Large intestine (tissue), 12 donors: ENCODE data around the gene PIGA. TPM values are rescaled to one million over a fixed set of nuclear protein-coding genes. Genes with fewer than 3 reads are reported as not detected.

Experiments used
- DNase-seq, 2 donors: peaks; one replicate each; pipeline versions ENCODE4 v3.0.0 to v3.0.0-alpha.2; 2013
- H3K27ac ChIP-seq: one replicate; pipeline ENCODE4 v1.5.1; 2013; ENCODE audit warnings: low read length
- H3K27me3 ChIP-seq: 2 replicates; pipeline ENCODE4 v1.6.1; 2013; ENCODE audit warnings: low read length; ENCODE audit not compliant: control insufficient read depth, insufficient read depth
- H3K36me3 ChIP-seq: 2 replicates; pipeline ENCODE4 v1.6.1; 2013; ENCODE audit warnings: low read length; ENCODE audit not compliant: control insufficient read depth, insufficient read depth
- H3K4me1 ChIP-seq: one replicate; pipeline ENCODE4 v1.6.1; 2013; ENCODE audit warnings: low read length; ENCODE audit not compliant: control insufficient read depth, insufficient read depth
- H3K4me3 ChIP-seq: one replicate; pipeline ENCODE4 v1.5.1; 2013; ENCODE audit warnings: low read length
- H3K9me3 ChIP-seq: one replicate; pipeline ENCODE4 v1.6.1; 2013; ENCODE audit warnings: mild to moderate bottlenecking, low read depth, low read length, moderate library complexity; ENCODE audit not compliant: control insufficient read depth
- WGBS: methylation state at CpG from one replicate; pipeline ENCODE4 v1.1.5; 2013; ENCODE audit warnings: low lambda C conversion rate; ENCODE audit not compliant: insufficient coverage; 5-methylcytosine and 5-hydroxymethylcytosine counted together
- long read RNA-seq, 11 donors: transcript quantifications; one replicate each; lab custom pipeline, GENCODE V29; 2026
- polyA plus RNA-seq: library from polyadenylated mRNA; unstranded; fragments of 120-200 nt; gene quantifications from one replicate; pipeline ENCODE4 v1.2.1, GENCODE V29; 2013

The PIGA gene, protein sequence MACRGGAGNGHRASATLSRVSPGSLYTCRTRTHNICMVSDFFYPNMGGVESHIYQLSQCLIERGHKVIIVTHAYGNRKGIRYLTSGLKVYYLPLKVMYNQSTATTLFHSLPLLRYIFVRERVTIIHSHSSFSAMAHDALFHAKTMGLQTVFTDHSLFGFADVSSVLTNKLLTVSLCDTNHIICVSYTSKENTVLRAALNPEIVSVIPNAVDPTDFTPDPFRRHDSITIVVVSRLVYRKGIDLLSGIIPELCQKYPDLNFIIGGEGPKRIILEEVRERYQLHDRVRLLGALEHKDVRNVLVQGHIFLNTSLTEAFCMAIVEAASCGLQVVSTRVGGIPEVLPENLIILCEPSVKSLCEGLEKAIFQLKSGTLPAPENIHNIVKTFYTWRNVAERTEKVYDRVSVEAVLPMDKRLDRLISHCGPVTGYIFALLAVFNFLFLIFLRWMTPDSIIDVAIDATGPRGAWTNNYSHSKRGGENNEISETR
- 10.8 TPM for polyA plus RNA-seq
- long read RNA-seq, donor 1, partial matches to known transcripts: 0 of 1 reads
- long read RNA-seq, donor 1, other reads (novel, unspliced or antisense): 0 of 1 reads
- long read RNA-seq, donor 2: 0 reads
- long read RNA-seq, donor 3, partial matches to known transcripts: 0 of 2 reads
- long read RNA-seq, donor 3, other reads (novel, unspliced or antisense): 0 of 2 reads
- long read RNA-seq, donor 4: 0 reads
- long read RNA-seq, donor 5, partial matches to known transcripts: 0 of 1 reads
- long read RNA-seq, donor 5, other reads (novel, unspliced or antisense): 0 of 1 reads
- long read RNA-seq, donor 6, partial matches to known transcripts: 0 of 2 reads
- long read RNA-seq, donor 6, other reads (novel, unspliced or antisense): 0 of 2 reads
- long read RNA-seq, donor 7, partial matches to known transcripts: 0 of 1 reads
- long read RNA-seq, donor 7, other reads (novel, unspliced or antisense): 0 of 1 reads
- long read RNA-seq, donor 8, partial matches to known transcripts: 0 of 1 reads
- long read RNA-seq, donor 8, other reads (novel, unspliced or antisense): 0 of 1 reads
- long read RNA-seq, donor 9: 0 reads
- long read RNA-seq, donor 10, partial matches to known transcripts: 0 of 1 reads
- long read RNA-seq, donor 10, other reads (novel, unspliced or antisense): 0 of 1 reads
- long read RNA-seq, donor 11, partial matches to known transcripts: 0 of 1 reads
- long read RNA-seq, donor 11, other reads (novel, unspliced or antisense): 0 of 1 reads

DNA sequence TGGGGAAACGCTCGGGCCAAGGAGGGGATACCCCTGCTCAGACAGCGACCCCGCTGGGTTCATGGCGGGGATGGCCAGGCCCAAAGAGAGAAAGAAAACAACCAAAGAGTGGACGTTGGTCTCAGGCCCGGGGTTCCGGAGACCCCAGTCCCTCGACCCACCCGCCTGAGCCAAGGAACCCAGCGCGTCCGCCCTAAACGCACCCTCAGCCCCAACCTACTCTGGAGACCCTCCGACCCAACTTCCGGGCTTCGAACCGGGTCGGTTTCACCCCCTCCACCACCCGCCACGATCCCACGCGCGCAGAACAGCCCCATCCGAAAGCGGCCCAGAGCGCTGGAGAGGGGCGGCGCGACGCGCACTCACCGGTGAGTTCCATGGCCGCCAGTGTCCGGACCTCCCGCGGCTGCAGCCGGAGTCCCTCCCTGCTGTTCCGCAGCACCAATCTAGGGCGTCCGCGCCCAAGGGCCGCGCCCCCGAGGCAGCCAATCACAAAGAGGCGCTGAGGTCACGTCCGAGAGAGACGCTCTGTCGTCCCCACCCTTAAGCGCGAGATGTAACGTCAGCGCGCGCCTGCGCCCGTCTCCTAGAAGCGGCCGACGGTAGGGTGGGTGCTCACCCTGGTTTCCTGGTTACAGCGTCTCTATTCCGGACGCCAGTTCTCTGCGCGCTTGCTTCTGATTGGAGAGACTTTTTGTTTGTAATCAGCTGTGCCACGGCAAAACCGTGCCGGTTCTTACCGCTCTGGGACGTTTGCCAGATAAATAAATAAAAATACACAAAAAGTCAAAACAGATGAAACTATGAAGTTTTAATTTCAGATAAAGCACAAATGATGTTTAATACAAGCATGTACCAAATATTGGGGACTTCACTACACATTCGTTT lies at the start of gene PIGA:
Gene PIGA, minus strand, starts transcription at position 389 of the 888 bp plus-strand sequence. CDS start 3,593 bp downstream, outside the sequence.
- Histone ChIP-seq H3K4me1 (no peaks in the 10 kb centered on the region), H3K36me3 (peaks cover 7% of the 10 kb centered on the region), H3K27ac (peak within 1 kb of the TSS; percentile 86), H3K4me3 (peak within 1 kb of the TSS; percentile 100), H3K9me3 (no peaks in the 10 kb centered on the region), H3K27me3 (peaks cover 7% of the 10 kb centered on the region)
- DNase-seq: peak; percentile 97
- no CpG with 5 or more reads among the region's 72 CpGs for WGBS

- no peaks in the 10 kb centered on the region for H3K36me3 ChIP-seq
- H3K4me1 ChIP-seq: no peaks in the 10 kb centered on the region
- H3K27ac ChIP-seq: no peak within 1 kb of the TSS
- peak; percentile 5 to 28 for DNase-seq
- H3K9me3 ChIP-seq: no peaks in the 10 kb centered on the region
- no peak within 1 kb of the TSS for H3K4me3 ChIP-seq
- H3K27me3 ChIP-seq: no peaks in the 10 kb centered on the region
- WGBS: no CpG with 5 or more reads among the region's 2 CpGs
These were observed 49.0 kb upstream of the PIGA start, which contains the start of gene VEGFD for GRCh38 chrX:15384304-15384703. Gene VEGFD (minus strand): TSS chrX:15384413. CDS start chrX:15383946, 467 bp downstream.

GRCh38 chrX:15382813-15383212 lies 47.5 kb upstream of the PIGA start:
- Histone ChIP-seq H3K36me3 (no peaks in the 10 kb centered on the region), H3K9me3 (no peaks in the 10 kb centered on the region), H3K4me3 (no peak overlapping the region), H3K27ac (no peak overlapping the region), H3K4me1 (no peaks in the 10 kb centered on the region), H3K27me3 (no peaks in the 10 kb centered on the region)
- WGBS: no CpG with 5 or more reads among the region's 8 CpGs
- DNase-seq: no peak

DNA sequence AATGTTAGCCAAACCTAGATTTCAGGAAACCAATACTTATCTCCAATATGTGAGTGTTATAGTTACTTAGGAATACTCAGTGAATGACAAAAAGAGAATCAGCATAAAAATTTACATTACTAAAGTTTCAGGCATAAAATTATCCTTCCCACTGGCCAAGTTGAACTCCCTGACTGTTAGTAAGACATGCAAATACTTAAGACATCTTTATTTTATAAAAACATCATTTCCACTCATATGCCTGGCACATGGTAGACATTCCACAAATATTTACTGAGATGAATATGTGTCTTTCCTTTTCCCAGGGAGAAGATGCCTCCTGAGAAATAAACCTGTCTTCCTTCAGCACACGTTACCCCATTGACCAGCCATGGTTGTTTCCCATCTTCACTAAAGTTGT lies 41.6 kb upstream of the PIGA start:
- Histone ChIP-seq H3K9me3 (no peaks in the 10 kb centered on the region), H3K4me3 (no peak overlapping the region), H3K4me1 (no peaks in the 10 kb centered on the region), H3K27me3 (no peaks in the 10 kb centered on the region), H3K36me3 (no peaks in the 10 kb centered on the region), H3K27ac (no peak overlapping the region)
- WGBS: no CpG with 5 or more reads among the region's 1 CpG
- no peak for DNase-seq

- no peak for DNase-seq
- H3K36me3 ChIP-seq: no peaks in the 10 kb centered on the region
- H3K4me1 ChIP-seq: no peaks in the 10 kb centered on the region
- H3K27ac ChIP-seq: no peak overlapping the region
- peaks cover 4% of the 10 kb centered on the region for H3K27me3 ChIP-seq
- WGBS: no CpG with 5 or more reads among the region's 3 CpGs
- no peaks in the 10 kb centered on the region for H3K9me3 ChIP-seq
- H3K4me3 ChIP-seq: no peak overlapping the region
These were observed 38.7 kb upstream of the PIGA start for GRCh38 chrX:15373976-15374375.

GRCh38 chrX:15366506-15367352 lies 31.4 kb upstream of the PIGA start:
- WGBS: no CpG with 5 or more reads among the region's 9 CpGs
- no peak overlapping the region for H3K4me3 ChIP-seq
- no peaks in the 10 kb centered on the region for H3K9me3 ChIP-seq
- H3K36me3 ChIP-seq: no peaks in the 10 kb centered on the region
- H3K27ac ChIP-seq: no peak overlapping the region
- no peak for DNase-seq
- peaks cover 4% of the 10 kb centered on the region for H3K27me3 ChIP-seq
- H3K4me1 ChIP-seq: no peaks in the 10 kb centered on the region

DNA sequence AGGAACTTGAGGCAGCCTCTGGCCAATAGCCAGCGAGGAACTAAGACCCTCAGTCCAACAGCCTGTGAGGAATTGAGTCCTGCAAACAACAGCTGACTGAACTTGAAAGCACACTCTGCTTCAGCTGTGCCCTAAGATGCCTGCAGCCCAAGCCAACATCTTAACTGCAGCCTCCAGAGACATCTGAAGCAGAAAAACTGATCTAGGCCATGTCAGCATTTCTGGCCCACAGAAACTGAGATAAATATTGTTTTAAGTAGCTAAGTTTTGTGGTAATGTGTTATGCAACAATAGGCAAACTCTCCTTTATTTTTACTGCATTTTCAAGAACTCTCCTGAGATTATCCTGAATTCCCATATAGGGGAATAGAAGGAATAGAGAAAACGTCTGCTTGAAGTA lies 24.4 kb upstream of the PIGA start:
- no peaks in the 10 kb centered on the region for H3K36me3 ChIP-seq
- no peaks in the 10 kb centered on the region for H3K4me1 ChIP-seq
- DNase-seq: no peak
- H3K27me3 ChIP-seq: no peaks in the 10 kb centered on the region
- H3K4me3 ChIP-seq: no peak overlapping the region
- H3K9me3 ChIP-seq: no peaks in the 10 kb centered on the region
- no peak overlapping the region for H3K27ac ChIP-seq
- WGBS: no CpG with 5 or more reads among the region's 2 CpGs

- DNase-seq: no peak
- Histone ChIP-seq H3K36me3 (no peaks in the 10 kb centered on the region), H3K4me1 (no peaks in the 10 kb centered on the region), H3K4me3 (no peak overlapping the region), H3K27me3 (no peaks in the 10 kb centered on the region), H3K9me3 (no peaks in the 10 kb centered on the region), H3K27ac (no peak overlapping the region)
- no CpG with 5 or more reads among the region's 2 CpGs for WGBS
These were observed 23.2 kb upstream of the PIGA start for GRCh38 chrX:15358533-15358932.

DNA sequence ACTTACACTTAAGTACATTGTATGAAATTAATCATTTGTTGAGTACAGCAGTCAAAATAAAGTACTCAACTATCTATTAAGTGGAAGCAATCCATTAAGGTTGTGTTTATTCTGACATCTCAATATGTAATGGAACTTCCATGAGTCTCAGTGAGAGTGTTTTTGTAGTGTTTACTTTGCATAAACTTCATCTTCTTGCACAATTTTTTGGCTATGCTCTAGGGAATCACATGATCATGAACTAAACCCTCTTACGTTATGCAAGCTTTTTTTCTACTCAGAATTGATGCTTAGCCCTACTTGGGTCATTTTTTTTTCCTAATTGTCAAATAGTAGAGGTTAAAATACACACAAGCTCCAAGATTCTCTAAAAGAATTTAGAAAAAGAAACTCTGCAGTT lies 21.1 kb upstream of the PIGA start:
- H3K27ac ChIP-seq: no peak overlapping the region
- peak; percentile 11 to 21 for DNase-seq
- H3K27me3 ChIP-seq: no peaks in the 10 kb centered on the region
- 100% methylated on average over 1 of the region's 1 CpG for WGBS
- no peak overlapping the region for H3K4me3 ChIP-seq
- H3K9me3 ChIP-seq: no peaks in the 10 kb centered on the region
- no peaks in the 10 kb centered on the region for H3K4me1 ChIP-seq
- H3K36me3 ChIP-seq: no peaks in the 10 kb centered on the region
